ENCODE results near the gene LUZP2.
"Not testable (repeated sequence)": the region's sequence is repeated elsewhere in the genome, so short reads cannot be mapped to it uniquely, and the experiment has no call there.

GRCh38 chr11:24999929-25000328, 503.1 kb downstream of the LUZP2 start:
- TF ChIP-seq CTCF (conservative IDR thresholded peaks at IDR 0.05; ENCODE audit: low read depth, low read length); EZH2 (IDR thresholded peaks at IDR 0.05; ENCODE audit: low read length, unreplicated experiment): not testable (repeated sequence)

Data from PC-3 (cell line).